Esophagus (tissue), 2 donors: Measurements from ENCODE around the gene ITGA6. TPM values are rescaled to one million over a fixed set of nuclear protein-coding genes. Genes with fewer than 3 reads are reported as not detected.

Experiments
- H3K27ac ChIP-seq, 2 donors: one replicate each; pipeline ENCODE4 v1.5.1; 2013; ENCODE audit warnings: low read depth in 2 of 2, mild to moderate bottlenecking in 2 of 2, inconsistent platforms in 1 of 2, low read length in 1 of 2, moderate library complexity in 1 of 2
- H3K27me3 ChIP-seq, 2 donors: one replicate each; pipeline ENCODE4 v1.6.1; 2013; ENCODE audit warnings: low read length in 2 of 2, control low read depth in 1 of 2, mild to moderate bottlenecking in 1 of 2; ENCODE audit not compliant: insufficient read depth in 2 of 2, control insufficient read depth in 1 of 2
- H3K36me3 ChIP-seq, 2 donors: one replicate each; pipeline ENCODE4 v1.6.1; 2013; ENCODE audit warnings: low read length in 1 of 2; ENCODE audit not compliant: control insufficient read depth in 2 of 2, insufficient read depth in 2 of 2
- H3K4me1 ChIP-seq, 2 donors: one replicate each; pipeline ENCODE4 v1.6.1; 2013; ENCODE audit warnings: low read length in 1 of 2; ENCODE audit not compliant: control insufficient read depth in 2 of 2, insufficient read depth in 2 of 2
- H3K4me3 ChIP-seq, 2 donors: one replicate each; pipeline ENCODE4 v1.5.1; 2013; ENCODE audit warnings: low read length in 2 of 2, mild to moderate bottlenecking in 2 of 2, low read depth in 1 of 2, moderate library complexity in 1 of 2
- H3K9me3 ChIP-seq, 2 donors: one replicate each; pipeline ENCODE4 v1.6.1; 2013; ENCODE audit warnings: mild to moderate bottlenecking in 2 of 2, low read depth in 1 of 2, low read length in 1 of 2, moderate library complexity in 1 of 2; ENCODE audit not compliant: control insufficient read depth in 2 of 2, insufficient read depth in 1 of 2
- WGBS, 2 donors: extraction: QIAGEN DNeasy Blood & Tissue Kit; methylation state at CpG; one replicate each; pipeline ENCODE4 v1.1.7; 2013; 5-methylcytosine and 5-hydroxymethylcytosine counted together
- polyA plus RNA-seq, 2 donors: library from polyadenylated mRNA; stranded (reverse); fragments of 200-250 nt; gene quantifications; one replicate each; pipeline ENCODE4 v1.2.3, GENCODE V29; 2013
- donor health status: healthy with polysubstance abuse.
- donor health status: Bipolar disorder and iron deficiency.

The ITGA6 gene
- polyA plus RNA-seq, 2 donors = 9.9 to 18.5 TPM

DNA sequence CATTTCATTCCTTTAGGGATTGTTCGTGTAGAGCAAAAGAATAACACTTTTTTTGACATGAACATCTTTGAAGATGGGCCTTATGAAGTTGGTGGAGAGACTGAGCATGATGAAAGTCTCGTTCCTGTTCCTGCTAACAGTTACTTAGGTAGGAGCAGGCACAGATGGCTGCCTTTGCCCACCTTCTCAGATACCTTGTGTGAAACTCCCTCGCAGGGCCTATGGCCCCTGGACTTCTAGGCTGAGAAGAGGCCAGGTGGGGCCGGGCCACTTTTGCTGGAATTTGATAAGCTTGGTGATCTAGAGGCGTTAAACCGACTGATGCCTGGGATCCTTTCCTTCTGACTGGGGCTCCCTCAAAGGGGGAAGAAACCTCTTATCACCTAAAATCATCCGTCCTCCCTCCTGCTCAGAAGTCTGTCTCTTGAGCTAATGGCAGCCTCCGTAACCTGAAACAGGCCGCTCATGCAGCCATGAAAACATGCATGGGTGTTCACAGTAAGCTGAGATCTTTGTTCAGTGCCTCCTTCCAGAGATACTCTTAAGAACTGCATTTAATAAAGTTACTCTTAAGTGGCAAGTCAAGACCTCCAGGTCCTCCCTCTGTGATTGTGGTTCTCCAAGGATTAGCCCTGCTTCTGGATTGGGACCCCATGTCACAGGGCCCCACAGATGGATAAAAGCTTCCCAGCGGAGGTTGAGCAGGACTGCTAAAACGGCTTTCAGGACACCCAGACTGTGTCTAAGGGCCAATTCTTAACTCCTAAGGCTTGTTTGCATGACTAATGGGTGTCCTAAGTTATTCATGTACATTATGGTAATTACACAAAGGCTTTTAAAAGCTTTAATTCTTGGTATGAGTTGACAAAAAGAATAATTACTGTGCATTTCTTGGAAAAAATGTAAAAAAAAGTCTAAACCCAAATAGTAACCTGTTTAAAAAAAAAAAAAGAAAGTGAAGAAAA, 43.9 kb downstream of the ITGA6 start:
- no peak overlapping the region for H3K27ac ChIP-seq
- H3K36me3 ChIP-seq = peaks cover 3 to 5% of the 10 kb centered on the region in 2 donors
- no peaks in the 10 kb centered on the region for H3K27me3 ChIP-seq
- no peak overlapping the region for H3K4me3 ChIP-seq
- H3K9me3 ChIP-seq = no peaks in the 10 kb centered on the region
- 84 to 92% methylated on average over 11 of the region's 11 CpGs for WGBS, 2 donors
- H3K4me1 ChIP-seq = no peaks in the 10 kb centered on the region

DNA sequence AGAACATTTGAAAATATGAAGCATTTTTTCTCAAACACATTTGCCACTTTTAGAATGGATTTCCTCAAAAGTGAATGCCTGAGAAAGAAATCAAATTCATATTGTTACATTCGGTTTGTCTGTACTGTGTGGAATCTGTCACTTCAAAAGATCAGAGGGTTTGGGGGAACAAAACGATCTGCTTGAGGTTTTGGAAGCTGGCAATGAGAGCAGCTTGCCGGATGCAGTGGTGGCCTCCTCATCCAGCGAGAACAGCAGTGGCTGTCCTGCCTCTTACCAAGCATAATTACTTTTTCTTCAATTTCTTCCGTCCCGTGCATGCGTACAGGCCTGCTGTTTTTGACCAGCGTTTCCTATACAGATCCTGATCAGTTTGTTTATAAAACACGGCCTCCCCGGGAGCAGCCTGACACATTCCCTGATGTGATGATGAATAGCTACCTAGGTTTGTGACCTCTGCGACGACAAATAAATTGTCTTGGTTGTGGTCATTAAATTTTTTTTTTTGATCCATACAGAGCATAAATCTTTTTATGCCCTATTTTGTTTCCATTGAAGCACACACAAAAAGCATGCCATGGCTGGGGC, 45.2 kb downstream of the ITGA6 start:
- Histone ChIP-seq H3K36me3 (peaks cover 1 to 3% of the 10 kb centered on the region in 2 donors), H3K27ac (no peak overlapping the region), H3K9me3 (no peaks in the 10 kb centered on the region), H3K27me3 (no peaks in the 10 kb centered on the region), H3K4me3 (no peak overlapping the region), H3K4me1 (no peaks in the 10 kb centered on the region)
- WGBS, 2 donors = 66 to 71% methylated on average over 12 of the region's 12 CpGs

- peaks cover 0 to 3% of the 10 kb centered on the region in 2 donors for H3K36me3 ChIP-seq
- no peak overlapping the region for H3K4me3 ChIP-seq
Observed at GRCh38 chr2:172473167-172473566, 45.8 kb downstream of the ITGA6 start.

GRCh38 chr2:172478353-172478752, 51.0 kb downstream of the ITGA6 start:
- H3K4me1 ChIP-seq = no peaks in the 10 kb centered on the region
- H3K27ac ChIP-seq = no peak overlapping the region
- no peaks in the 10 kb centered on the region for H3K9me3 ChIP-seq
- WGBS, 2 donors = 86 to 93% methylated on average over 8 of the region's 8 CpGs
- H3K4me3 ChIP-seq = no peak overlapping the region
- no peaks in the 10 kb centered on the region for H3K27me3 ChIP-seq
- H3K36me3 ChIP-seq = peaks cover 0 to 10% of the 10 kb centered on the region in 2 donors

More at GRCh38 chr2:172473167-172473566, 45.8 kb downstream of the ITGA6 start:
- Histone ChIP-seq H3K9me3 (no peaks in the 10 kb centered on the region), H3K27ac (no peak overlapping the region), H3K4me1 (no peaks in the 10 kb centered on the region), H3K27me3 (no peaks in the 10 kb centered on the region)

- H3K4me1 ChIP-seq = no peaks in the 10 kb centered on the region
- no peaks in the 10 kb centered on the region for H3K27me3 ChIP-seq
- H3K27ac ChIP-seq = no peak overlapping the region
- WGBS, 2 donors = 63 to 70% methylated on average over 12 of the region's 12 CpGs
- no peaks in the 10 kb centered on the region for H3K9me3 ChIP-seq
- H3K36me3 ChIP-seq = peaks cover 0 to 12% of the 10 kb centered on the region in 2 donors
- no peak overlapping the region for H3K4me3 ChIP-seq
Observed at GRCh38 chr2:172480301-172481218, 53.2 kb downstream of the ITGA6 start.

DNA sequence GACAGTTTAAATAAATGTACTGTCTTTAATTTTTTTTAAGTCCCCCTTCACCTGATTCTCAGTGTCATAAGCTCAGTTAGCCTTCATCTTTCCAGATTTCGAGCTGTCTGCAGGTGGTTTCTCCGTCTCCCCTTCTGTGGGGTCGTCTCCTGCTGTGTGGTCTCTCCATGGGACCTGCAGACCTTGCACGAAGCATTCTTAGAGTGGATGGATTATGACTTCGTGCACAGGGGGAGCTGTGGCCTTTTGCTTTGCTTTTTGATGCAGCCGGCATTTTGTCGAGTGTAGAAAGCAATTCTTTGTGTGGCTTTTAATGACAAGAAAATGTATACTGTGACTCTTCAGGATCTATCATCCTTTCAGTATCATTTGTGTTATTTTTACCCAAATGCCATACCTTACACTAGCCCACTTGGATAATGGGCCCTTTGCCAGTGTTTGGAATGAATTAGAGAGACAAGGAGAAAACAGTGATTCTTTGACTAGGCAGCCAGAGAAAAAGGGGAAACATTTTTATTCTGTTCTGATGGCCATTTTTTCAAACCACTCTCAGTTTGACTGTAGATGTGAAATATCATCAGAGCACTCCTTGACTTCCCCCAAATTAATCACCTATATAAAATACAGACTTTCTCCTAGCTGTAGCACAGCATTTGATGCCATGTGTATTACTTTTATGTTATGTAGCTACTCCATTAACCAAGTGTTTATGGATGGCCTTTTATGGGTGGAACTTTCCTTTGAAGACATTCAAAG, 54.3 kb downstream of the ITGA6 start:
- WGBS, 2 donors = 76 to 84% methylated on average over 7 of the region's 7 CpGs
- H3K36me3 ChIP-seq = peaks cover 0 to 15% of the 10 kb centered on the region in 2 donors

GRCh38 chr2:172484253-172484652, 56.9 kb downstream of the ITGA6 start:
- H3K36me3 ChIP-seq = peaks cover 3 to 19% of the 10 kb centered on the region in 2 donors
- no peaks in the 10 kb centered on the region for H3K9me3 ChIP-seq
- no peak overlapping the region for H3K27ac ChIP-seq
- WGBS, 2 donors = 41 to 44% methylated on average over 4 of the region's 4 CpGs
- no peaks in the 10 kb centered on the region for H3K4me1 ChIP-seq
- no peaks in the 10 kb centered on the region for H3K27me3 ChIP-seq
- no peak overlapping the region for H3K4me3 ChIP-seq

More for the DNA sequence above, 54.3 kb downstream of the ITGA6 start:
- Histone ChIP-seq H3K27me3 (no peaks in the 10 kb centered on the region), H3K4me1 (no peaks in the 10 kb centered on the region), H3K4me3 (no peak overlapping the region), H3K27ac (no peak overlapping the region), H3K9me3 (no peaks in the 10 kb centered on the region)

DNA sequence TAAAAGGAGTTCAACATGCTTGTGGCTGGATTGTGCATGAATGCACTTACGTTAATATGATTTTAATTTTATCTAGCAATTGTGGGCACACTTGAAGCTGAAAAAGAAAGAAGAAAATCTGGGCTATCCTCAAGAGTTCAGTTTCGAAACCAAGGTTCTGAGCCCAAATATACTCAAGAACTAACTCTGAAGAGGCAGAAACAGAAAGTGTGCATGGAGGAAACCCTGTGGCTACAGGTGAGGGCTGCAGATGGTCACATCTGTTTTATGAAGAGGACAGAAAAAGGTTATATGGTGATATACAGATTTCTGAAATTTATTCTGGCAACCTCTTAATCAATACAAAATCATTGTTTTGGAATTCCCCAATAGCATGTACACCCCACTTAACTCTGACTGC, 57.3 kb downstream of the ITGA6 start:
- H3K4me1 ChIP-seq = no peaks in the 10 kb centered on the region
- 90 to 97% methylated on average over 2 of the region's 2 CpGs for WGBS, 2 donors
- no peaks in the 10 kb centered on the region for H3K27me3 ChIP-seq
- H3K36me3 ChIP-seq = peaks cover 3 to 19% of the 10 kb centered on the region in 2 donors
- no peaks in the 10 kb centered on the region for H3K9me3 ChIP-seq
- no peak overlapping the region for H3K4me3 ChIP-seq
- no peak overlapping the region for H3K27ac ChIP-seq

GRCh38 chr2:172488556-172488955, 61.2 kb downstream of the ITGA6 start:
- Histone ChIP-seq H3K36me3 (peaks cover 11 to 15% of the 10 kb centered on the region in 2 donors), H3K4me3 (no peak overlapping the region)
- WGBS, 2 donors = 95 to 97% methylated on average over 3 of the region's 3 CpGs

More at GRCh38 chr2:172488556-172488955, 61.2 kb downstream of the ITGA6 start:
- no peaks in the 10 kb centered on the region for H3K9me3 ChIP-seq
- no peaks in the 10 kb centered on the region for H3K27me3 ChIP-seq
- H3K27ac ChIP-seq = no peak overlapping the region
- no peaks in the 10 kb centered on the region for H3K4me1 ChIP-seq
